GM18499 (cell line): Measurements from ENCODE around the gene SEMA4B.
"Not testable (repeated sequence)": the region's sequence is repeated elsewhere in the genome, so short reads cannot be mapped to it uniquely, and the experiment has no call there.

Experiments used
- ATAC-seq: cut with Tn5 transposase; IDR thresholded peaks from one replicate; pipeline ENCODE4 v1.9.1; 2021; ENCODE audit warnings: moderate number of reproducible peaks; ENCODE audit not compliant: insufficient read depth, unreplicated experiment

The SEMA4B gene

DNA sequence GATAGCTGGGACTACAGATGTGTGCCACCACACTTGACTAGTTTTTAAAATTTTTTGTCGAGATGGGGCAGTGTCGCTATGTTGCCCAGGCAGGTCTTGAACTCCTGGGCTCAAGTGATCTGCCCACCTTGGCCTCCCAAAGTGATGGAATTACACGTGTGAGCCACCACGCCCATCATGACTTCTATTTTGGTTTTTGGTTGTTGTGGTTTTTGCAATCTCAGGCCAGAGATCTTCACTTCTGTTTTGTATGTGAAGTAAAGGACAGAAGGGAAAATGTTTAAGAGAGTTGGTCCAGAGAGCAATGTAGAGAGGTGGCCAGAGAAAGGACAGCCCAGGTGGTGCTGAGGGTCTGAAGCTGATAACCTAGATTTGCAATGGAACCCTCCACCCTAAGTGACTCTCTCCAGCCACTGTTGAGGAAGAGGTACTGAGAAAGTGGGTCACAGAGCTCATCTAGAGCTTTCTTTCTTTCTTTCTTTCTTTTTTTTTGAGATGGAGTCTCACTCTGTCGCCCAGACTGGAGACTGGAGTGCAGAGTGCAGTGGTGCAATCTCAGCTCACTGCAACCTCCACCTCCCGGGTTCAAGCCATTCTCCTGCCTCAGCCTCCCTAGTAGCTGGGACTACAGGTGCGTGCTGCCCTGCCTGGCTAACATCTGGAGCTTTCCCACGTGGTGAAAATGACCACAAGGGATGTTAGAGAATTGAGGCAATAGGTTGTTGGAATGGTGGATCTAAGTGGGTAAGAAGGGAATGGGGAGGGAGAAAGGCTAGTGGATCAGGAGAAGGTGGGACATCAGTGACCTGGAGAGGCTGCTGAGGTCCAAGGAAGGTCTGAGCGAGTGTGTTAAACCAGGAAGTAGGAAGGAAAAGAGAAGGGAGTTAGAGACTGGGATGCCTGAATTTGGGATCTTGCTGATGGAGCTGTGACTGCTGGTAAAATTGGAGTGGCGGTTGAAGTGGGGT is 22.4 kb upstream of the SEMA4B start:
- ATAC-seq = no peak

DNA sequence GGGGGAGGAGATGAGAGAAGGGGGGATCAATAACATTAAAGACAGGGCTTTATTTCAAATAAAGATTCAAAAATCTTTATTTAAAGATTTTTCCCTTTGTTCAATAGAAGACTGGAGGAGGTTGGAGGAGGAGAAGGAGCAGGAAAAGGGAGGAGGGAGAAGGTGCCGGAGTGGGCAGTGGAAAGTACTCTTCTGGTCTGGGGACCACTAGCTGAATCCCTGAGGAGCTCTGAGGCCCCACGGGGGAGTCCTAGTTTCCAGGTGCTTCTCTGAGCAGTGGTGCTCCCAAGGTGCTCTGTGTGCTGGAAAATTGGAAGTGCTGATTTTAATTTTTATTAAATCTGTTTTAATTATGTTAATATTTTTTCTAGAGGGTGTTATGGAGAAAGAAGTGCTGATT is 19.4 kb upstream of the SEMA4B start:
- no peak for ATAC-seq

GRCh38 chr15:90184119-90184785 is 16.9 kb upstream of the SEMA4B start:
- no peak for ATAC-seq

DNA sequence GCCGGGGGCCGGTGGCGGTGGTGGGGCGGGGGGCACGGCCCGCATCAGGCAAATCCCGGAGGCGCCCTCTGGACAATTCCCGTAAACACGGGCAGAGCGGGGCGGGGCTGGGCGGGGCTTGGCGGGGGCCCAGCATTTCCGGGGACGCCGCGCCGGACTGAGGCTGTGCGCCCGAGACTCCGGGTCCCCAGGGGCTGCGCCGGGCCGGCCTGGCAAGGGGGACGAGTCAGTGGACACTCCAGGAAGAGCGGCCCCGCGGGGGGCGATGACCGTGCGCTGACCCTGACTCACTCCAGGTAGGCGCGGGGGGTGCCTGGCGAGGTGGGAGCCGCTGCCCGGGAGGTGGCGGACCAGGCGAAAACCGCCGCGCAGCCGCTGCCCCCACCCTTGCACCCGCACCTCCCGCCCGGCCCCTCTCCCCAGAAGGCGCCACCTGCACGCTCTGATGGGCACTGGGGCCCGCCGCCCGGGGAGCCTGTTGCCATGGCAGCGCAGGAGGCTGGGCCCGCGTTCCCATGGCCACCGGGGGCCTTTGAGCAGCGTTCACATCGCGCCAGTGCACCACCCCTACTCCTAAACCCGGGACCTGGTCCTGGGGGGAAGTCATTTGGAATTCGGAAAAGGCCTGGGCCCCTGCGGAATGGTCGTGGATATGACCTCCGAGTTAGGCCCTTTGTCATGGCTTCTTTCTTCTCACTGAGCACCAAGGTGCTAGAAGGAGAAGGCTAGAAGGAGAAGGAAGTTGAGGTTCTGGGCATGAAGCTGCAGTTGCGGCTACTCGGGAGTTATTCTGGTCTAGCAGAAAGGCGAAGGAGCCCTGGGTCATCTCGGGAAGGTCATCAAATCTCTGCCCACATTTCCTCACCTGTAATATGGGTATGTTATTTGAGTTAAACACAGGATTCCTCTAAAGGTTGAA is 16.1 kb upstream of the SEMA4B start:
- ATAC-seq = no peak

DNA sequence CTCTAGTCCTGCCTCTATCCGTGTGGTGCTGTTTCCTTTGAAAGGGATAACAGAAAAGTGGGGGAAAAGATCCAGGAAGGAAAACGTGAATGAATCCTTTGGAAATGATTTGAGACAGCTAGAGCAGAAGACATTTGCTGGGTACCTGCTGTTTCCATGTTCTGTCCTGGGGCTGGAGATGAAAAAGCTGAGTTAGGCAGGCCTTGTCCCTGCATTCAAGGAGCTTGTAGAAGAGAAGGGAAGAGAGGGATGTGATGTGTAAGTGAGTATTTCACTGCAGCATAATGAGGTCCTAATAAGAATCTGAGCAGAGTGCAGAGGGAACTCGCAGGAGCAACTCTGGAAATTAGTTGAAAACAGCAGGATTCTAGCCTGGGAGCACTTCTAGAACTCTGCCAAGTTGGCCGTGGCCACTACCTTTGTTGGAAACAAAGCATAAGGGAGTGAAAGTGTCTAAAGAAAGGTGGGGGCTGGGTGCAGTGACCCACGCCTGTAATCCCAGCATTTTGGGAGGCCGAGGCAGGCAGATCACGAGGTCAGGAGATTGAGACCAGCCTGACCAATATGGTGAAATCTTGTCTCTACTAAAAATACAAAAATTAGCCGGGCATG is 13.8 kb upstream of the SEMA4B start:
- ATAC-seq = no peak

- not testable (repeated sequence) for ATAC-seq
These were observed 13.1 kb upstream of the SEMA4B start for GRCh38 chr15:90188065-90188464.

DNA sequence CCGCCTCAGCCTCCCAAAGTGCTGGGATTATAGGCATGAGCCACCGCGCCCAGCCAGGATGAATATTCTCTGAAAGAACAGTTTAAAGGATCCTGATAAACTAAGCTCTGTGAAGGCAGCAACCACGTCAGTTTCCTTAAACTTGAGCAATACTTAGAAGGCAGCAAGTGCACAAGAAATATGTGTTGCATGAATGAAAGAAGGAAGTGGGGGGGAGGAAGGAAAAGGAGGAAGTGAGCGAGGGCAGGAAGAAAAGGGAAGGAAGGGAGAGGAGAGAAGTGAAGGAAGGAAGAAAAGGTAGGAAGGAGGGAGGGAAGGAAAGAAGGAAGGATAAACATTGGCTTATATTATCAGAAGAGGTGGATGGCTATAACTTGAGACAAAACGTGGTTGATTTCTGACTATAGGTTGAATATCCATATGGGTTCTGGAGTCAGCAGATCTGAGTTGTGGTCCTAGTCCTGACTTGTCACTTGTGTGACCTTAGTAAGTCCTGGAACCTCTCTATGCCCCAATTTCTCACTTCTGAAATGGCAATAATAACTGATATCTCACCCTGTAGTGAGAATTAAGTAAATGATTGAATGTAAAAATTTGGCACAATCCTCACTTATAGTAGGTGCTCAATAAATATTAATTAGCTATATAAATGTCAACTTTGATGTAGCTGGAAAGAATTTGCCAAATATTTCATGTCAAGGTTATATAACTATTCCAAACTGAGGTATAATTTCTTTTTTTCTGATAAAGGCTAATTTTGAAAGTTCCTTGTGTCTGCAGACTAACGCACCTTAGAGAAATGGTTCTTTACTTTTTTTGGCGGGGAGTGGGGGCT is 12.0 kb upstream of the SEMA4B start:
- ATAC-seq = no peak

- ATAC-seq = no peak
These were observed 11.2 kb upstream of the SEMA4B start for GRCh38 chr15:90189781-90190467.

DNA sequence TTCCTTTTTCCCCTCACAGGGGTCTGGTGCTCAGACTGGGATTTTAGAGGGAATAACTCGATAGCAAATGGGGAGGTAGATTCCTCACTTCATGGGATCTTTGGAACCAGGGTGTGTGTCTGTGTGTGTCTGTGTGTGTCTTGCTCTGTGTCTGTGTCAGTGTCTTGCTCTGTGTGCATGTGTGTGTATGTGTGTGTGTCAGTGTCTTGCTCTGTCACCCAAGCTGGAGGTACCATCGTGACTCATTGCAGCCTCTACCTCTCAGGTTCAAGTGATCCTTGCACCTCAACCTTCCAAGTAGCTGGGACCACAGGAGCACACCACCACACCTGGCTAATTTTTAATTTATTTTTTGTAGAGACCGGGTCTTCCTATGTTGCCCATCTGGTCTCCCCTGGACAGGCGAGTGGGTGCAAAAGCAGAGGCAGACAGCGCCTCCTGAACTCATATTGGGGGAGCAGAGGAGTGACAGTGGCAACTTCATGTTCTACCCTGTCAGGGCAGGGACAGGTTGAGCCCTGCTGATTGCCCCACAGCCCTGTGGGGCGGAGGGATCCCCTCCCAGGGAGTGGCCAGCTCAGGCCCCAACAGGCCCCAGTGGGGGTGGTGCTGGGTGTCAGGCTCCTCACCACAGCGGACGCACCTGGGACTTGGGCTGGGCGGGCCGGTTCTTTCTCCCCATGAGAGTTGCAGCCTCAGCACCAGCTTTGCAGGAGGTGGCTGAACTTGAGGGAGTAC is 10.4 kb upstream of the SEMA4B start:
- ATAC-seq = no peak

DNA sequence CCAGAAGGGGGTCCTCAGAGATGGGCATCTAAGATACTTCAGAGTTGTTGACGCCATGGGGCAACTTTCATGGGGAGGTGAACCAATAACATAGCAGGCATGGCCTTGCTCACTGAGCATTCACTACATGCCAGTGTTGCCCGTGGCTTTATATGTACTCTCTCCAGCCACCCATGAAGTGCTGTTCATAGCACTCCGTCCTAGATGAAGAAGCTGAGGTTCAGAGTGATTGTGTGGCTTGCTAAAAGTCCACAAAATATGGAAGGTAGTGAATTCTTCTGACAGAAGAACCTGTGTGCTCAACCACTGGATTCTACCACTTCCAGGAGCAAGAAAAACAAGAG is 9.8 kb upstream of the SEMA4B start:
- no peak for ATAC-seq

- ATAC-seq = no peak
These were observed 9.2 kb upstream of the SEMA4B start for GRCh38 chr15:90191794-90192509.

DNA sequence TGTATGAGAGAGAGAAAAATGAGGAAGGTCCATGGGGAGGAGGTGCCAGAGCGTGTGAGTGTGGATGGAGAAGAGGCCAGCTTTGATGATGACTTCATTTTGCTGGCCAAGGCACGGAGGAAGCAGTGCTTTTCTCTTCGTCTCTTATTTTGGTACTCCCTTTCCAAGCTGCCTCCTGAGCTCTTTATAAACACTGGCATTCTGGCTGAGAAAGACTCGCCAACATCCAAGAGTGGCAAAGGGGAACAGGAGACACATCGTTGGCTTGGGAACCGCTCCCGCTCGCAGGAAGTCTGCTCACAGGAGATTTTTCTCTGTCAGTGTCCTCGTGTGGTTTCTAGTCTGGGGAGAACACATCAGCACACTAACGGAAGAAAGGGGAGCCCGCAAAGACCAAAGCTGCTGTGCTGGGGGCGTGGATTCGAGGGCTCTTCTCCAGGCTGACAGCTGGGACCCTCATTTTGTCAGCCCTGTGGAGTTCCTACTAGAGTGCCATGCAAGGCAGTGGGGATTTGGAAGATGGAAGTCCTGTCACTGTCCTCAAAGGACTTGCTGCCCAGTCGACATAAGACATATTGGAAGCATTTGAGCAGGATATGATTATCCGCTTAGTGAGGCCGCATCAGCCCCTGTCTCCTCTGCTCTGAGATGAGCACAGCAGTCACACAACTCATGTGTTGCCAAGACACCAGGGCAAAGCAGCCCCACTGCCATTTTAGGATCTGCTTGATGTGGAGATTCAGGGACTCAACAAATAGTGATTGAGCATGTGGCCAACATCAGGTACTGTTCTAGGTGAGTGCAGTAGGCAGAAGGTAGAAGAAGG is 8.0 kb upstream of the SEMA4B start:
- ATAC-seq = no peak

- ATAC-seq = no peak
These were observed 6.5 kb upstream of the SEMA4B start for GRCh38 chr15:90194655-90195054.

GRCh38 chr15:90200534-90201129 is 498 bp upstream of the SEMA4B start:
- ATAC-seq = no peak

DNA sequence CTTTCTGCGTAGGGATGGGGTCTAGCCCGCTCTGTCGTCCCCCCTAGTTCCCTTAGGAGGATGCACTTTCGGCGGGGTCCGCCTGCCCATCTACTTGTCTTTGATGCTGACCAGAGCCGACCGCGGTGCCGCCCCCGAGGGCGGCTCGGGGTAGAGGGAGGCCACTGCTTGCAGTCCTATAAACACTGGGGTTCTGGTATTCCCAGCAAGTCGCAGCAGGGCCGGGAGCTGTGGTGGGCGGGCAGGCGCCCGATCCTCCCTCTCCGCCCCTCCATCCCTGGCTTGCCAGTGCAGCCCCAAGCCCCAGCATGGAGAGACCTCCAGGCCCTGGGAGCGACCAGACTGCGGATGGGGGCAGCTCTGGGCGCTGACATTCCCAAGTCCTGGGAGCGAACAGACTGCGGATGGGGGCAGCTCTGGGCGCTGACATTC is 830 bp downstream of the SEMA4B start:
- ATAC-seq = no peak

- ATAC-seq = no peak
These were observed 1.8 kb downstream of the SEMA4B start for GRCh38 chr15:90202929-90203328.
